Gastrocnemius medialis (tissue), 4 donors: ENCODE results near the gene MAP2K6.

Source experiments
- POLR2A ChIP-seq, 2 donors: fragments of 450-650 bp; IDR thresholded peaks; one replicate each; pipeline ENCODE4 v1.6.1; 2017; ENCODE audit warnings: antibody characterized with exemption in 2 of 2, mild to moderate bottlenecking in 2 of 2, moderate library complexity in 2 of 2
- TF ChIP-seq, protein P1 (sequence below), 5 experiments: fragments of 450-650 bp in 3 of 5; fragments of 200-600 bp in 2 of 5; sonication (generic) in 2 of 5; IDR thresholded peaks in 4 of 5; conservative IDR thresholded peaks in 1 of 5; 1 replicate in 4 of 5; 2 replicates in 1 of 5; pipeline ENCODE4 v1.5.1; 2016 to 2019; ENCODE audit warnings: antibody characterized with exemption in 5 of 5, mild to moderate bottlenecking in 3 of 5, moderate library complexity in 3 of 5

- TF ChIP-seq, protein P1, sequence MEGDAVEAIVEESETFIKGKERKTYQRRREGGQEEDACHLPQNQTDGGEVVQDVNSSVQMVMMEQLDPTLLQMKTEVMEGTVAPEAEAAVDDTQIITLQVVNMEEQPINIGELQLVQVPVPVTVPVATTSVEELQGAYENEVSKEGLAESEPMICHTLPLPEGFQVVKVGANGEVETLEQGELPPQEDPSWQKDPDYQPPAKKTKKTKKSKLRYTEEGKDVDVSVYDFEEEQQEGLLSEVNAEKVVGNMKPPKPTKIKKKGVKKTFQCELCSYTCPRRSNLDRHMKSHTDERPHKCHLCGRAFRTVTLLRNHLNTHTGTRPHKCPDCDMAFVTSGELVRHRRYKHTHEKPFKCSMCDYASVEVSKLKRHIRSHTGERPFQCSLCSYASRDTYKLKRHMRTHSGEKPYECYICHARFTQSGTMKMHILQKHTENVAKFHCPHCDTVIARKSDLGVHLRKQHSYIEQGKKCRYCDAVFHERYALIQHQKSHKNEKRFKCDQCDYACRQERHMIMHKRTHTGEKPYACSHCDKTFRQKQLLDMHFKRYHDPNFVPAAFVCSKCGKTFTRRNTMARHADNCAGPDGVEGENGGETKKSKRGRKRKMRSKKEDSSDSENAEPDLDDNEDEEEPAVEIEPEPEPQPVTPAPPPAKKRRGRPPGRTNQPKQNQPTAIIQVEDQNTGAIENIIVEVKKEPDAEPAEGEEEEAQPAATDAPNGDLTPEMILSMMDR (IDR thresholded peaks at IDR 0.05 in 4 of 5, conservative IDR thresholded peaks at IDR 0.05 in 1 of 5): no peak
- peak; percentile 38 to 71 for TF ChIP-seq POLR2A (IDR thresholded peaks at IDR 0.05)
These were observed 87.3 kb downstream of the MAP2K6 start for GRCh38 chr17:69501591-69502468.
